ENCODE results near the gene ASCC1.

The ASCC1 gene

DNA sequence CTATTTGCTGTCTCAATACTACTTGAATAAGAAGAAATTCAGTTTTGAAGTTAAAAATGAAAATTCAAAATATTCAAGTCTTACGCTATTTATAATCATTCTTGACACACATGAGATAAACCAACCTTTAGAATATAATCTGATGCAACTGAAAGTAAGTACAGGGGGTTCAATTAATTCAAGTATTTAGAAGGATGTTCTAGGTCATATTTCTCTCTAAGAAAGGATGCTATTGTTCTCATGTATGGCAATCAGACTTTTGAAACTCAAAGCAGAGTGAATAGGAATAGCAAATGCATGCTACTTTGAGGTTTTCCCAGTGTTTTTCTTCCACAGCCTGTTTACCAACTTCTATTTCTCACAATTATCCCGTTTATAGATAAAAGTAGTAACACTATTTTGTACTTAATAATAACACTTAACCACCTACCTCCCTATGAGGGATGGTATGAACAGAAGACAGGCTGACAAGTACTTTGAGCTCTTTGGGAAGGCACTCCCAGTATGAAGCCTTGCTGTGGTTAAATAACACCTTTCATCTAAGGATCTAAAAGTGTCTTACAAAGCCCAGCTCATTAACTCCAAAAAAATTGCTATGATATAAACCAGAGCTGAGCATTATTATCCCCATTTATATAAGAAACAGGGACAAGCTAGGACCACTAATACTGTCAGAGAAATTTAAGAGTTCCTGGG lies 109.8 kb downstream of the ASCC1 start:
- no peak overlapping the region for H3K27ac ChIP-seq
- TF ChIP-seq, protein P1, sequence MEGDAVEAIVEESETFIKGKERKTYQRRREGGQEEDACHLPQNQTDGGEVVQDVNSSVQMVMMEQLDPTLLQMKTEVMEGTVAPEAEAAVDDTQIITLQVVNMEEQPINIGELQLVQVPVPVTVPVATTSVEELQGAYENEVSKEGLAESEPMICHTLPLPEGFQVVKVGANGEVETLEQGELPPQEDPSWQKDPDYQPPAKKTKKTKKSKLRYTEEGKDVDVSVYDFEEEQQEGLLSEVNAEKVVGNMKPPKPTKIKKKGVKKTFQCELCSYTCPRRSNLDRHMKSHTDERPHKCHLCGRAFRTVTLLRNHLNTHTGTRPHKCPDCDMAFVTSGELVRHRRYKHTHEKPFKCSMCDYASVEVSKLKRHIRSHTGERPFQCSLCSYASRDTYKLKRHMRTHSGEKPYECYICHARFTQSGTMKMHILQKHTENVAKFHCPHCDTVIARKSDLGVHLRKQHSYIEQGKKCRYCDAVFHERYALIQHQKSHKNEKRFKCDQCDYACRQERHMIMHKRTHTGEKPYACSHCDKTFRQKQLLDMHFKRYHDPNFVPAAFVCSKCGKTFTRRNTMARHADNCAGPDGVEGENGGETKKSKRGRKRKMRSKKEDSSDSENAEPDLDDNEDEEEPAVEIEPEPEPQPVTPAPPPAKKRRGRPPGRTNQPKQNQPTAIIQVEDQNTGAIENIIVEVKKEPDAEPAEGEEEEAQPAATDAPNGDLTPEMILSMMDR (conservative IDR thresholded peaks at IDR 0.05): no peak

DNA sequence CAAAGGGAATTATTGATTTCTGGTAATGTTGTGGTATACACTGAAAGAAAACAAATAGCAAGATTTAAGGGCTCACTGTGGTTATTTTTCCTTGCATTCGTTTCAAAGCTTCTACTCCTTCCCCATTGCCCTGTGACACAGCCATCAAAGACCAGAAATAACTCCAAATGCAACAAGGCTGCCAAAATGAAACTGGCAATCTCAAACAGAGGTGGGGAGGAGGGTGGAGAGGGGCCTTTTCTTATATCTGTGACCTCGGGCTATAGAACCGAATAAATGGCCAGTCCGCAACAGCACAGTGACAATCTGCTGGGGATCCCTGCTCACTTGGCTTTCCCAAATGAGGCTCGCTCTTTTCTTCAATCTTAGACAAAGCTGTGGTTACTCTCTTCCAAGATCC lies 110.4 kb downstream of the ASCC1 start:
- TF ChIP-seq, protein P1 (conservative IDR thresholded peaks at IDR 0.05): no peak
- no peak overlapping the region for H3K27ac ChIP-seq

DNA sequence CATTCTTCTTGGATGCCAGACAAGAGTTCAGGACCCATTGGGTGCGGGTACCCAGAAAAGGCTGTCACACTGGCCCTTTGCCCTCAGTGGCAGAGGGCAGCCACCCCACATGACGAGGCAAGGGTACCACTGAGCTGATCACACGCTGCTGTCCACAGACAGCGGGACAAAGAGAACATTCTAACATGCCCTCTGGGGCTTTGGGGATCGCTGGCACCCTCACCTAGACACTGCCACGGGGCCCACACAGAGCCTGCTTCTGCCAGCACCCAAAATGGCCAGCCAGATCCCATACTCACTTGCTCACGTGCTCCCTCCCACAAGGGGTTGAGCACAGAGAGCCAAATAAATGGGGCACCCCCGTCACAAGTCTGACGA lies 111.0 kb downstream of the ASCC1 start:
- TF ChIP-seq, protein P1 (conservative IDR thresholded peaks at IDR 0.05): no peak
- H3K27ac ChIP-seq: no peak overlapping the region

DNA sequence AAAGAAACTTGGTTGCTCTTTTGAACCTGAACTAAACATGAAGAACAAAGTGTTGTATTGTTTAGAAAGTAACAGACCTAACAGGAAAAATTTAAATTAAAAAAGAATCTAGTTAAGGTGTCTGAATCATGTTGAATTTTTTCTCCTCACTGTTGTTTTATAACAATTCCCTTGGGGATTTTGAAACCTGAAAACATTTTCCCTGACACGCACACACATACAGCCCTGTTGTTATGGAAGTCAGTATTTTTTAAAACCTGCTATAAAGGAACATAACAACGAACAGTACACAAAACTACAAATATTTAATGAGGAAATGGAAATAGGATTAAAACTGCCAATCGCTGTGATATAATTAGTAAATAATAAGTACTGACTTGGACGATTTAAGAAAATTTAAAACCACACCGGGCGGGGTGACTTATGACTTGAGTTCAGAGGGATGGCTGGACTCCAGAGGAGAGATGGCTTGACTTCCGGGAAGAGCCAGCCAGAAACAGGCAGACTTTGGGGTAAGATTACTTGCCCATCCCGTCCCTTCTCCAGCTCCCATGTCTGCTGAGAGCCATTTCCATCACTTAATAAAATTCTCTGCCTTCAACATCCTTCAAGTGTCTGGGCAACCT lies 111.5 kb downstream of the ASCC1 start:
- no peak overlapping the region for H3K27ac ChIP-seq
- TF ChIP-seq, protein P1 (conservative IDR thresholded peaks at IDR 0.05): no peak

DNA sequence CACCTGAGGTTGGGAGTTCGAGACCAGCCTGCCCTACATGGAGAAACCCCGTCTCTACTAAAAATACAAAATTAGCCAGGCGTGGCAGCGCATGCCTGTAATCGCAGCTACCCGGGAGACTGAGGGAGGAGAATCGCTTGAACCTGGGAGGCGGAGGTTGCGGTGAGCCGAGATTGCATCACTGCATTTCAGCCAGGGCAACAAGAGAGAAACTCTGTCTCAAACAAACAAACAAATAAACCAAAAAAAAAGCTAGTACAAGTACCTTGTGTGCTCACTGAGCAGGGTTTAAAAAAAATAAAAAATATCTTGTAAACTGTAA lies 116.5 kb downstream of the ASCC1 start:
- H3K27ac ChIP-seq: peak overlapping the region; percentile 96
- TF ChIP-seq, protein P1 (conservative IDR thresholded peaks at IDR 0.05): no peak

DNA sequence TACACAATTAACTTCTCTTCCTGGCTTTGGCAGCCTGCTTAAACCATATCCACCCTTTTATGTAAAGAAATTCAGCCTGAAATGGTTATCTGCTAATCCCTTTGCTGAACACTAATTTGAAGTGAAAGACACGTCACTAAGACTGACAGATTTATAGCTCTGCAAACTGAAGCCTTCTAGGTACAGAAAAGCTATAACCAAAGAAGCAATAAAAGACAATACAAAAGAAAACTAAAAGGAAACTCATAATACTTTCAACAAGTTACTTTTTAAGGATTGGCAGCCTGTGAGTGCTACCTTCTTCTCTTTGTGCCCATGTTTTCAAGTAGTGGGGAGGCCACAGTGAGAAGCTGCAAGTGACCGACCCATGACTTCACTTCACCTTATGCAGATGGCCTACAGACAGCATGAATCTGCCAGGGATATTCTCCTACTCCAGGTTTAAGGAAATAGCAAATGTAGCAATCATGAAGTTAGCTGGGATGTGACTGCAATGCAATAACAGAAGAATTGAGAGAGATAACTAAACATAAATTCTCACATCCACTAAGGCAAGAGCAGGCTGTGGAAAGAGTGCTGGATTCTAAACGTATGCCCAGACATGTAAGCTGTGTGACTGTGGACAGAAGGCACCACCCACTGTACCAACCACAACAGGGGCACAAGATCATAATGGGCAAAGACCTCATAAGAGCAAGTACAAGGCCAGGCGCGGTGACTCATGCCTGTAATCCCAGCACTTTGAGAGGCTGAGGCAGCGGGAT lies 117.1 kb downstream of the ASCC1 start:
- peak overlapping the region; percentile 96 for H3K27ac ChIP-seq

DNA sequence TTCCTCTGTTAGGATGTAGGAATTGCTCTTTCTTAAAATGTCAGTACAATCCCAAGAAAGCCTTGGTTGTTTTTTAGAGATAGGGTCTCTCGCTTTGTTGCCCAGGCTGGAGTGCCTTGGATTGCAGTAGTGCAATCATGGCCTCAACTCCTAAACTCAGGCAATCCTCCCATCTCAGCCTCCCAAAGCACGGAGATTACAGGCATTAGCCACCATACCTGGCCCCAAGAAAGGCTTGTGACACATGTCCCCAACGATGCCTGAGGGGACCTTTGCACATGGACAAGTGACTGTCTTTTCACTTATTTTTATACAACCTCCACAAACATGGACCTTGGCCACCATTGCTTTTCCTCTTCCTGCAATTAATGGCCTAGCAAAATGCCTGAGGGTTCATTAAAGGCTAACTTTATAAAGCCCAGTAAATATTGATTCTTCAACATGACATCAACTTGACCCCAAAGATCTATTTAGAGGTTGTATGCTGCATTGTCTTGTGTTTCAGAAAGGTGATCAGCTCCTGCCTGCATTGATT lies 117.7 kb downstream of the ASCC1 start:
- H3K27ac ChIP-seq: peak overlapping the region; percentile 96
- TF ChIP-seq, protein P1 (conservative IDR thresholded peaks at IDR 0.05): no peak

More for the DNA sequence above, 117.1 kb downstream of the ASCC1 start:
- TF ChIP-seq, protein P1 (conservative IDR thresholded peaks at IDR 0.05): no peak
